Adrenal gland (tissue), 12 donors: ENCODE data around the gene TMEM74B. TPM values are rescaled to one million over a fixed set of nuclear protein-coding genes. Genes with fewer than 3 reads are reported as not detected.
A peak's percentile ranks its signal among the peaks of the same experiment; 100 is the strongest.

Experiments
- DNase-seq, 7 donors: peaks; one replicate each; pipeline ENCODE4 v3.0.0-alpha.2; 2019 to 2020
- H3K27ac ChIP-seq, 5 donors: fragments of 200-600 bp; sonication (generic) in 4 of 5; 1 replicate in 3 of 5; 2 replicates in 2 of 5; pipeline versions ENCODE4 v1.5.1 to v1.8.0; 2016 to 2020; ENCODE audit warnings: mild to moderate bottlenecking in 1 of 5
- H3K27me3 ChIP-seq: fragments of 200-600 bp; 2 replicates; pipeline ENCODE4 v1.8.0; 2021
- H3K36me3 ChIP-seq, 2 donors: fragments of 200-600 bp; replicated peaks in 1 of 2; 1 replicate in 1 of 2; 2 replicates in 1 of 2; pipeline versions ENCODE4 v1.5.1 to v1.8.0; 2018 to 2022
- H3K4me1 ChIP-seq, 2 donors: fragments of 200-600 bp; replicated peaks in 1 of 2; 1 replicate in 1 of 2; 2 replicates in 1 of 2; pipeline versions ENCODE4 v1.5.1 to v1.8.0; 2018 to 2021
- H3K4me3 ChIP-seq, 4 donors: fragments of 200-600 bp; sonication (generic) in 3 of 4; one replicate each; pipeline ENCODE4 v1.5.1; 2016 to 2018
- H3K9me3 ChIP-seq, 3 donors: fragments of 200-600 bp; sonication (generic) in 1 of 3; replicated peaks in 1 of 3; 1 replicate in 2 of 3; 2 replicates in 1 of 3; pipeline versions ENCODE4 v1.5.1 to v1.8.0; 2016 to 2021
- POLR2A ChIP-seq, 2 donors: fragments of 450-650 bp; IDR thresholded peaks; one replicate each; pipeline ENCODE4 v1.6.1; 2017; ENCODE audit warnings: antibody characterized with exemption in 2 of 2, mild to moderate bottlenecking in 2 of 2, moderate library complexity in 1 of 2
- WGBS, 4 donors: extraction: QIAGEN DNeasy Blood & Tissue Kit in 2 of 4; methylation state at CpG; one replicate each; pipeline versions ENCODE4 v1.1.5 to v1.1.7; 2013 to 2017; 5-methylcytosine and 5-hydroxymethylcytosine counted together
- intact Hi-C, 2 donors: fragments of 100-400 bp; cut with DNase I; formaldehyde crosslinking; loops; one replicate each; pipeline versions ENCODE4 v1.14.1 to v1.15.0; 2022 to 2023
- polyA plus RNA-seq, 3 donors: library from polyadenylated mRNA; stranded (reverse); fragments of 200-250 nt in 2 of 3; fragments of 350-450 nt in 1 of 3; fragmentation: Illumina TruSeq in 1 of 3; extraction: RNeasy Lipid Tissue Mini Kit (QIAGEN cat#74804) in 1 of 3; gene quantifications; one replicate each; pipeline ENCODE4 v1.2.3, GENCODE V29; 2013 to 2014
- total RNA-seq, 9 donors: library from RNA; depleted of rRNA in 4 of 9; stranded (reverse); fragments of >200 nt in 4 of 9; fragments of 120-200 nt in 1 of 9; fragmentation: NEBNext Ultra II Directional in 1 of 9; extraction: Animal tissue kit (Norgen Biotek cat#: 25700) in 1 of 9; gene quantifications; one replicate each; pipeline versions ENCODE4 v1.1.0 to v1.2.4, GENCODE V29; 2013 to 2023
- TF ChIP-seq, protein P1 (sequence below), 6 experiments: fragments of 450-650 bp in 4 of 6; fragments of 200-600 bp in 2 of 6; sonication (generic) in 1 of 6; IDR thresholded peaks; 1 replicate in 5 of 6; 2 replicates in 1 of 6; pipeline versions ENCODE4 v1.5.1 to v1.8.0; 2016 to 2021; ENCODE audit warnings: antibody characterized with exemption in 6 of 6, mild to moderate bottlenecking in 2 of 6, moderate library complexity in 1 of 6
- donor health status: healthy with polysubstance abuse.
- donor health status: Bipolar disorder and iron deficiency.
- donor health status: DM: yes; HTN: yes; CAD: no.
- donor health status: DM: no; HTN: no; CAD: no.
- donor health status: DM: no; HTN: no; CAD: no.
- donor health status: DM: yes; HTN: yes; CAD: no.

The TMEM74B gene
- total and polyA plus RNA-seq, 12 donors: 0.24 to 9.5 (median 0.98) TPM; not detected in 2

DNA sequence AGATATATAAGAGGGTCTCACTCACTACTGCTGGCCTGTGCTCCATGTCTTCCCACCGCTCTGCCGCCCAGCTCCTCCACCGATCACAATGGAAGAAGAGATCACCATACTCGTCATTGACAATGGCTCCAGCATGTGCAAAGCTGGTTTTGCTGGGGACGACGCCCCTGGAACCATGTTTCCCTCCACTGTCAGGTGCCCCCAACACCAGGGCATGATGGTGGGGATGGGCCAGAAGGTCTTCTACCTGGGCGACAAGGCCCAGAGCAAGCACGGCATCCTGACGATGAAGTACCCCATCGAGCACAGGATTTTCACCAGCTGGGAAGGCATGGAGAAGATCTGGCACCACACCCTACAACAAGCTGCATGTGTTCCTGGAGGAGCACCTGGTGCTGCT lies 24.3 kb downstream of the TMEM74B start:
- Histone ChIP-seq H3K9me3 (no peaks in the 10 kb centered on the region), H3K4me3 (no peak overlapping the region), H3K36me3 (peaks cover 0 to 49% of the 10 kb centered on the region in 2 donors), H3K4me1 (no peaks in the 10 kb centered on the region), H3K27ac (no peak overlapping the region), H3K27me3 (no peaks in the 10 kb centered on the region)
- WGBS, 4 donors: 96 to 98% (median 97%) methylated on average over 6 to 10 of the region's 10 CpGs
- intact Hi-C loops: no loop called here
- DNase-seq: no peak
- TF ChIP-seq POLR2A (IDR thresholded peaks at IDR 0.05): no peak

DNA sequence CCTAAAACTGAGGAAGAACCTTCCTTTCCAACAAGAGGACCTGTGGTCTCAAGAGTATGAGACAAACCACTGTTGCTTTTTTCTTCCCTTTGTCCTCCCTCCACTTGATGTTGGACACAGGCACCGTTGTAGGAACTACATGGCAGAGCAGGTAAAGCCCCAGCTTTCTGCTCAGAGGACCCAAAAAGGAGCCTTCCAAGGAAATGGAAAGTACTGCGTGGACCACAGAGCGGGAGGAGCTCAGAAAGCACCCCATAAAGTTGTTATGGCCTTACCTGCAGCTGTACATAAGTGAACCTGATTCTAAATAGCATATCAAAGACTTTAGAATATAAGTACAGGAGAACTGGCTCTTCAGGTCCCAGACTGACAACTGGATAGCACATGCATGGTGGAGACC lies 29.4 kb downstream of the TMEM74B start:
- TF ChIP-seq, protein P1, sequence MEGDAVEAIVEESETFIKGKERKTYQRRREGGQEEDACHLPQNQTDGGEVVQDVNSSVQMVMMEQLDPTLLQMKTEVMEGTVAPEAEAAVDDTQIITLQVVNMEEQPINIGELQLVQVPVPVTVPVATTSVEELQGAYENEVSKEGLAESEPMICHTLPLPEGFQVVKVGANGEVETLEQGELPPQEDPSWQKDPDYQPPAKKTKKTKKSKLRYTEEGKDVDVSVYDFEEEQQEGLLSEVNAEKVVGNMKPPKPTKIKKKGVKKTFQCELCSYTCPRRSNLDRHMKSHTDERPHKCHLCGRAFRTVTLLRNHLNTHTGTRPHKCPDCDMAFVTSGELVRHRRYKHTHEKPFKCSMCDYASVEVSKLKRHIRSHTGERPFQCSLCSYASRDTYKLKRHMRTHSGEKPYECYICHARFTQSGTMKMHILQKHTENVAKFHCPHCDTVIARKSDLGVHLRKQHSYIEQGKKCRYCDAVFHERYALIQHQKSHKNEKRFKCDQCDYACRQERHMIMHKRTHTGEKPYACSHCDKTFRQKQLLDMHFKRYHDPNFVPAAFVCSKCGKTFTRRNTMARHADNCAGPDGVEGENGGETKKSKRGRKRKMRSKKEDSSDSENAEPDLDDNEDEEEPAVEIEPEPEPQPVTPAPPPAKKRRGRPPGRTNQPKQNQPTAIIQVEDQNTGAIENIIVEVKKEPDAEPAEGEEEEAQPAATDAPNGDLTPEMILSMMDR (IDR thresholded peaks at IDR 0.05): no peak
- no peak for TF ChIP-seq POLR2A (IDR thresholded peaks at IDR 0.05)
- no peaks in the 10 kb centered on the region for H3K4me1 ChIP-seq
- peaks cover 0 to 8% of the 10 kb centered on the region in 2 donors for H3K36me3 ChIP-seq
- 97 to 100% (median 98%) methylated on average over 3 of the region's 3 CpGs for WGBS, 4 donors
- H3K4me3 ChIP-seq: no peak overlapping the region
- H3K27me3 ChIP-seq: no peaks in the 10 kb centered on the region
- peak in 1 of 7 donors; percentile 15 for DNase-seq
- H3K9me3 ChIP-seq: no peaks in the 10 kb centered on the region
- intact Hi-C loops: no loop called here
- H3K27ac ChIP-seq: no peak overlapping the region

DNA sequence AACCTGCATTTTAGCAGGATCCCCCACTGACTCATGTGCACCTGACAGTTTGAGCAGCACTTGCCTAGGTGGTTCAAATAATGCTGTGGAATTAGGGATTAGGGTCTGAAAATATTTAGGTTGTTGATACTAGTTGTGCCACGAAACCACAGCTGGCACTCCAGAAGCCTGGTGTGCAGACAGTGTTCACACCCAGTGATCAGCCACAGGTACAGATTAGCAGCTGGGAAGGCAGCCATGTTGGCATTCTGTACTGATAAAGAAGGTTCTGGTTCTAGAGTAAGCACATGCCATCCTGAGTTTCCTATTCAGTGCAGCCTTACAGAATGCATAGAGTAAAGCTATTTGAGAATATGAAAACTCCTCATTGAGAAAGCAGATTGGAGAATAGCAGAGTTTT lies 30.1 kb downstream of the TMEM74B start:
- no peak for TF ChIP-seq POLR2A (IDR thresholded peaks at IDR 0.05)
- TF ChIP-seq, protein P1 (IDR thresholded peaks at IDR 0.05): no peak
- no peak overlapping the region for H3K4me3 ChIP-seq
- H3K27ac ChIP-seq: no peak overlapping the region
- peak in 1 of 7 donors; percentile 25 for DNase-seq
- no peaks in the 10 kb centered on the region for H3K4me1 ChIP-seq
- WGBS, 4 donors: 100% methylated on average over 1 of the region's 1 CpG; no CpG with 5 or more reads in 1 of the 4 donors
- no peaks in the 10 kb centered on the region for H3K9me3 ChIP-seq
- intact Hi-C loops: no loop called here
- peaks cover 0 to 3% of the 10 kb centered on the region in 2 donors for H3K36me3 ChIP-seq
- no peaks in the 10 kb centered on the region for H3K27me3 ChIP-seq

DNA sequence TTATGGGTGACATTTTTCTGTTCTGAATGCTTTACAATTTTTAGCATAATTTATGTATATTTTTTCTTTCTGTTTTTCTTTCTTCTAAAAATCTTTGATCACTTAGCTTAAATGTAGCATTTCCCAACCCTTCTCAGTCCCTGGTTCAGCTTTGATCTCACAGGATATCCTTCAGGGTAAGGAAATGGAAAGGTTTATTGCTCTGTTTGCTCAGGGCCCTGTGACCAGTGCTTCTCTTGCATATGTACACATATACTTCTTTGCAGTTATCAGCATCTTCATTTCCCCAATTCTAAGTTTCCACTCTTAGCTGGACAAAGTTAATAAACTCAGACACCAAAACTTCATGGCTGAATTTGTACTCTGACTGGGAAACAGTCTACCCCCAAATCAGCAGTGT lies 30.6 kb downstream of the TMEM74B start:
- no peak for TF ChIP-seq POLR2A (IDR thresholded peaks at IDR 0.05)
- TF ChIP-seq, protein P1 (IDR thresholded peaks at IDR 0.05): no peak
- no peak overlapping the region for H3K27ac ChIP-seq
- intact Hi-C loops: no loop called here
- peaks cover 0 to 3% of the 10 kb centered on the region in 2 donors for H3K36me3 ChIP-seq
- H3K9me3 ChIP-seq: no peaks in the 10 kb centered on the region
- H3K27me3 ChIP-seq: no peaks in the 10 kb centered on the region
- H3K4me1 ChIP-seq: no peaks in the 10 kb centered on the region
- DNase-seq: peak in 1 of 7 donors; percentile 1
- no peak overlapping the region for H3K4me3 ChIP-seq

DNA sequence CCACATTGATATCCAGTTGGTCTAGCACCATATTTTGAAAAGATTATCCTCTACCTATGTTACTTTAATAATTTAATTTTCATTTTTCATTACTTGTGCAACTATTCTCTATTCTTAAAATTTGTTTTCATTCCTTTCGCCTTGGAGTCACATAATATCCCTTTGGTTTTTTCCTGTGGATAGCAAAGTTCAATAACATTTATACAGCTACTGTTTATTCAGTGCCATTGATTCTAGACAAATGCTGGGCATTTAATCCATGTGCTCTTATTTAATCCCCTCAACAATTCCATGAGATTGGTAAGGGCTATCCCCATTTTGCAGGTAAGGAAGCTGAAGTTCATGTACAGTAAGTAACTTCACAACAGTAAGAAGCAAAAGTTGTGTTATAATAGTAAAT lies 33.8 kb downstream of the TMEM74B start:
- WGBS, 4 donors: 97 to 100% (median 98%) methylated on average over 1 of the region's 1 CpG
- Histone ChIP-seq H3K27me3 (no peaks in the 10 kb centered on the region), H3K9me3 (no peaks in the 10 kb centered on the region), H3K4me3 (no peak overlapping the region), H3K27ac (no peak overlapping the region), H3K4me1 (no peaks in the 10 kb centered on the region), H3K36me3 (peaks cover 0 to 10% of the 10 kb centered on the region in 2 donors)
- intact Hi-C loops: no loop called here
- DNase-seq: no peak
- TF ChIP-seq POLR2A (IDR thresholded peaks at IDR 0.05): no peak
- TF ChIP-seq, protein P1 (IDR thresholded peaks at IDR 0.05): no peak
